ENCODE measurements around the gene FARP2. TPM values are rescaled to one million over a fixed set of nuclear protein-coding genes. Genes with fewer than 3 reads are reported as not detected.

FARP2 gene
- total RNA-seq, 4 donors from 2014 or later, result 70.0 to 185 (median 95.5) TPM

GRCh38 chr2:241463276-241464135 lies 107.4 kb downstream of the FARP2 start:
- no peak for DNase-seq (ENCODE audit: low spot score in 2 of 2)
- no peak for TF ChIP-seq POLR2AphosphoS5 (IDR thresholded peaks at IDR 0.05)
- TF ChIP-seq CTCF (IDR thresholded peaks at IDR 0.05), result no peak
- no peak for TF ChIP-seq POLR2A (IDR thresholded peaks at IDR 0.05)
- TF ChIP-seq EP300 (IDR thresholded peaks at IDR 0.05), result no peak
- WGBS, result 91% methylated on average over 18 of the region's 18 CpGs
- Histone ChIP-seq H3K4me3 (no peak overlapping the region), H3K36me3 (peaks cover 40% of the 10 kb centered on the region), H3K27ac (no peak overlapping the region), H3K9me3 (no peaks in the 10 kb centered on the region), H3K27me3 (no peaks in the 10 kb centered on the region), H3K4me1 (no peaks in the 10 kb centered on the region)

GRCh38 chr2:241465543-241465942 lies 109.5 kb downstream of the FARP2 start:
- 74% methylated on average over 12 of the region's 12 CpGs for WGBS
- no peak for DNase-seq (ENCODE audit: low spot score in 2 of 2)
- Histone ChIP-seq H3K4me1 (no peaks in the 10 kb centered on the region), H3K9me3 (no peaks in the 10 kb centered on the region), H3K27ac (no peak overlapping the region), H3K4me3 (no peak overlapping the region), H3K27me3 (no peaks in the 10 kb centered on the region), H3K36me3 (peaks cover 48% of the 10 kb centered on the region)
- TF ChIP-seq POLR2AphosphoS5 (IDR thresholded peaks at IDR 0.05), result no peak
- no peak for TF ChIP-seq EP300 (IDR thresholded peaks at IDR 0.05)
- TF ChIP-seq CTCF (IDR thresholded peaks at IDR 0.05), result no peak
- no peak for TF ChIP-seq POLR2A (IDR thresholded peaks at IDR 0.05)

GRCh38 chr2:241466230-241466629 lies 110.1 kb downstream of the FARP2 start:
- DNase-seq (ENCODE audit: low spot score in 2 of 2), result no peak
- Histone ChIP-seq H3K27ac (no peak overlapping the region), H3K4me3 (no peak overlapping the region), H3K27me3 (no peaks in the 10 kb centered on the region), H3K9me3 (no peaks in the 10 kb centered on the region), H3K36me3 (peaks cover 52% of the 10 kb centered on the region), H3K4me1 (no peaks in the 10 kb centered on the region)
- no peak for TF ChIP-seq CTCF (IDR thresholded peaks at IDR 0.05)
- 93% methylated on average over 5 of the region's 10 CpGs for WGBS

- H3K4me1 ChIP-seq, result no peaks in the 10 kb centered on the region
- H3K27me3 ChIP-seq, result no peaks in the 10 kb centered on the region
- no peak overlapping the region for H3K27ac ChIP-seq
- no peak for DNase-seq (ENCODE audit: low spot score in 2 of 2)
- H3K4me3 ChIP-seq, result no peak overlapping the region
- 90% methylated on average over 23 of the region's 23 CpGs for WGBS
- H3K36me3 ChIP-seq, result peaks cover 47% of the 10 kb centered on the region
- no peak for TF ChIP-seq EP300 (IDR thresholded peaks at IDR 0.05)
- no peaks in the 10 kb centered on the region for H3K9me3 ChIP-seq
These were observed 111.8 kb downstream of the FARP2 start for GRCh38 chr2:241467777-241468475.

GRCh38 chr2:241468476-241468781 lies 112.3 kb downstream of the FARP2 start:
- Histone ChIP-seq H3K4me1 (no peaks in the 10 kb centered on the region), H3K9me3 (no peaks in the 10 kb centered on the region), H3K27ac (no peak overlapping the region), H3K27me3 (no peaks in the 10 kb centered on the region), H3K4me3 (no peak overlapping the region), H3K36me3 (peaks cover 42% of the 10 kb centered on the region)
- no peak for DNase-seq (ENCODE audit: low spot score in 2 of 2)
- 90% methylated on average over 2 of the region's 2 CpGs for WGBS
- TF ChIP-seq POLR2A (IDR thresholded peaks at IDR 0.05) (no peak), EP300 (IDR thresholded peaks at IDR 0.05) (no peak), POLR2AphosphoS5 (IDR thresholded peaks at IDR 0.05) (no peak), CTCF (IDR thresholded peaks at IDR 0.05) (no peak)
